Neuron (in vitro differentiated cells): ENCODE data around the gene BLVRB.
"Not testable (repeated sequence)": the region's sequence is repeated elsewhere in the genome, so short reads cannot be mapped to it uniquely, and the experiment has no call there.

Experiments
- H2AFZ ChIP-seq: one replicate; pipeline ENCODE4 v1.6.1; 2013; ENCODE audit warnings: low read depth, mild to moderate bottlenecking, inconsistent platforms, low read length, moderate library complexity
- H3K27me3 ChIP-seq: one replicate; pipeline ENCODE4 v1.6.1; 2013; ENCODE audit warnings: low read length; ENCODE audit not compliant: insufficient read depth
- H3K36me3 ChIP-seq: one replicate; pipeline ENCODE4 v1.6.1; 2013; ENCODE audit warnings: low read length; ENCODE audit not compliant: insufficient read depth
- H3K4me1 ChIP-seq: one replicate; pipeline ENCODE4 v1.6.1; 2013; ENCODE audit warnings: low read length; ENCODE audit not compliant: insufficient read depth
- H3K4me3 ChIP-seq: 2 replicates; pipeline ENCODE4 v1.5.1; 2013; ENCODE audit warnings: mild to moderate bottlenecking, low read length, moderate library complexity
- H3K9me3 ChIP-seq: one replicate; pipeline ENCODE4 v1.6.1; 2013; ENCODE audit warnings: low read length

Gene BLVRB

DNA sequence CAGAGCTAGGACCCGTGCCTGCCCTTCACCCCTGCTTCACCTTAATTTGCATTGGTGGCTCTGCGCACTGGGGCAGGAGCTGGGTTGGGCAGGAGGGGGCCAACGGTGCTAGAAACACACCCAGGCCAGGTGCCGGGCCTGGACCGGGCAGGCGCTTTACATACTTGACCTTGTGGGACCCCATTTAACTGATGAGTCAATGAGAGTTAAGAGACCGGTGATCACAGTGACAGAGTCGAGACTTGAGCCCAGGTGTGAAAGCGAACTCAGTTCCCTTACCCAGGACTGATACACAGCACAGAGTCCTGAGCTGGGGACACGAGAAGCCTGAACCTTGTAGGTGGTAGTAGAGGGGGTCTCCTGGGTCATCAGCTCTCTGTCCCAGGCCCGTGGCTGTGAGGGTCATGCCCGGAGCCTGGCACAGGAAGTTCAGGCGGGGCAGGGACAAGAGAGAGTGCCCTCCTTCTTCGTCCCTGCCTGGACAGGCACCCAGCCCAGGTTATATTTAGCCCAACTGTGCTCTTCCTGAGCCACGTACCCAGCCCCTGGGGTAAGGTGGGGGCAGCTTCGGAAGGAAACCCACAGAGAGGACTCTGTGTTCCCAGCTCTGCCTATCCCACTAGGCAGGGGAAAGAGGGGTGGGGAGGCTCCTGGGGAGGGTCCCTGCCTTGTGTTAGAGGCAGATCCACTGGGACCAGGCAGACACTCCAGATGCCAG lies 54.3 kb downstream of the BLVRB start:
- H3K4me1 ChIP-seq: peaks cover 16% of the 10 kb centered on the region
- H3K27me3 ChIP-seq: no peaks in the 10 kb centered on the region
- H3K36me3 ChIP-seq: no peaks in the 10 kb centered on the region
- H2AFZ ChIP-seq: no peak overlapping the region
- H3K9me3 ChIP-seq: no peaks in the 10 kb centered on the region
- H3K4me3 ChIP-seq: no peak overlapping the region

DNA sequence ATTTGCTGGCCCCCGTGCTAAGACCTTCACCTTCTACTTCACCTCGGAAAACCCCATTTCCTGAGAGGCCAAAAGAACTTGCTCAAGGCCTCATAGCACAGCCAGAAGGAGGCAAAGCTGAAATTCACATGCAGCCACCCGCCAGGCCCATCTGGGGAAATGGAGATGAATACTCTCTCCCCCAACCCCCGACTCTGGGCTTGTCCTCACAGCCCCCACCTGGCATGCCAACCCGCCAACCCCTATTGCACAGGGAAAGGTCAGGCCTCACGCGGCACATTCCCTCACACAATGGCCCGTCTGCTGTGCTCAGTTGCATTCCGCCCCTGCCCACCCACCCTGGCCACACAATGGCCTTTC lies 55.5 kb downstream of the BLVRB start:
- Histone ChIP-seq H3K4me3 (no peak overlapping the region), H3K4me1 (peaks cover 16% of the 10 kb centered on the region), H3K27me3 (no peaks in the 10 kb centered on the region), H3K36me3 (no peaks in the 10 kb centered on the region), H3K9me3 (no peaks in the 10 kb centered on the region), H2AFZ (no peak overlapping the region)

DNA sequence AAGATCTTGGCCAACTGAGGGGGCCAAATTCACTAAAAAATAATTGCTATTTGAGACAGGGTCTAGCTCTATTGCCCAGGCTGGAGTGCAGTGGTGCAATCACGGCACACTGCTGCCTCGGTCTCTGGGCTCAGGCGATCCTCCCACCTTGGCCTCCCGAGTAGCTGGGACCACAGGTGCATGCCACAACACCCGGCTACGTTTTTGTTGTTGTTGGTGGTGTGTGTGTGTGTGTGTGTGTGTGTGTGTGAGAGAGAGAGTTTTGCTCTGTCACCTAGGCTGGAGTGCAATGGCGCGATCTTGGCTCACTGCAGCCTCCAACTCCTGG lies 57.0 kb downstream of the BLVRB start:
- not testable (repeated sequence) for H3K27me3 ChIP-seq, H2AFZ ChIP-seq, H3K36me3 ChIP-seq, H3K9me3 ChIP-seq, H3K4me3 ChIP-seq
- H3K4me1 ChIP-seq: peaks cover 18% of the 10 kb centered on the region

DNA sequence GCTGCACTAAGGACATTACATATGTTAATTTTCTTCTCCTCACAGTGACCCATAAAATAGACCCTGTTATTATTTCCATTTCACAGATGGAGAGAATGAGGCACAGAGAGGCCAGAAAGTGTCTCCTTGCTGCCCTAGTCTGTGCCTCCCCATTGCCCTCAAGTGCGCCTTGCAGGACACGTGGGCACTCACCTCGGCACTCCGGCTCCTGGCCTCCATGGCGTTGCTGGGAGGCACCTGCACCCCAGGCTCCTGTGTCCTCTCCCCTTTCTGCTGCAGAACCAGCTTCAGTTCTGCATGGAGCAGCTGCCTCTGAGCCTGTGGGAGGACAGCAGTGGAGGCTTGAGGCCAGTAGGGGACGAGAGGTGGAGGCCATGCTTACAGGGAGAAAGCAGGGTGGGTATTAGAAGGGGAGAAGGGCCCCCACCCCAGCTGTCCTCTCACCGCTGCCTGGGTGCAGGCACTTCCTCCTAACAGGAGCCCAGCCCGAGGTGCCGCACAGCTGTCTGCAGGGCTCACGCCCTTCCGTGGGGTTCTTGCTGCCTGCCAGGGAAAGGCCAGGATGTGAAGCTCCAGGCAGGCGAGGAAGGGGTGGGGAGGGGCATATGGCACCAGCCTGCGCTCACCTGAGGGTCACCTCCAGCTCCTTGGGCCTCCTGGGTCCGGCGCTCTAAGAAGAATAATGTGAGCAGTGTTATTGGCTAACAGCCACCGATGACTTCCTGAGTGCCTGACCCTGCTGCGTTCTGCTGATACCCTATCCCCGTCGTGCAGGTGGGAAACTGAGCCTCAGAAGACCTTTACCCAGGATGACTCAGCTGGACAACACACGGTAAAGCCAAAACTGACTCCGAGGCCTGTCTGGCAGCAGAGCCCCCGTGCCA lies 57.6 kb downstream of the BLVRB start:
- Histone ChIP-seq H3K4me3 (no peak overlapping the region), H3K27me3 (no peaks in the 10 kb centered on the region), H2AFZ (no peak overlapping the region), H3K4me1 (peaks cover 14% of the 10 kb centered on the region), H3K9me3 (no peaks in the 10 kb centered on the region), H3K36me3 (no peaks in the 10 kb centered on the region)

DNA sequence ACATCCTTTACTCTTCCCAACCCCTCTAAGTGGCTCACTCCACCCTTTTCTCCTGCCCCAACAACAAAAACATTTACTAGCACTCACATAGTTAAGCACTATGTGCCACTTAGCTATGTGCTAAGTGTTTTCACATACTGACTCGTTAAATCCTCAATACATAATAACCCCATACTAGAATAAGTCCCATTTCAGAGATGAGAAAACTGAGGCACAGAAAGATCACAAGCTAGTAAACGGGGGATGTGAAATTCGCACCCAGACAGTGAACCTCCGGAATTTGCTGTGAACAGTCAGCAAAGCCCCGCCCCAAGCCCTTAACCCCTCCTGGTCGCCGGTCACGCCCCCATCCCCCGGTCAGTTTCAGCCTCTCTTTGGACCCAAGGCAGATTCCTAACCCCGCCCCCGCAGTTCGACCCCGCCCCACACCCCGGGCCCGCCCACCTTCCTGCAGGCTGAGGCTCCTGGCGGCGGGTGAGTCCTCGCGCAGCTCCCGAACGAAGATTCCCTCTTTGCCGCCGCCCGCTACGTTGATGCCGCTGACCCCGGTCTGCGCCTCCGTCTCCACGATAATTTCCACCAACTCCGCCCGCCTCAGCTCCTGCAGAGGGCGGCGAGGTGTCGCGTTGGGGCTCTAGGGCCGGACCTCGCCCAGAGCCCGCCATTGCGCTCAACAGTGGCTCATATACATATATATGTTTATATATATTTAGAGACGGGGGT lies 62.1 kb downstream of the BLVRB start:
- peak overlapping the region; percentile 53 for H3K4me3 ChIP-seq
- peak overlapping the region; percentile 51 for H2AFZ ChIP-seq
- H3K36me3 ChIP-seq: no peaks in the 10 kb centered on the region
- H3K4me1 ChIP-seq: peaks cover 3% of the 10 kb centered on the region
- H3K9me3 ChIP-seq: no peaks in the 10 kb centered on the region
- no peaks in the 10 kb centered on the region for H3K27me3 ChIP-seq

DNA sequence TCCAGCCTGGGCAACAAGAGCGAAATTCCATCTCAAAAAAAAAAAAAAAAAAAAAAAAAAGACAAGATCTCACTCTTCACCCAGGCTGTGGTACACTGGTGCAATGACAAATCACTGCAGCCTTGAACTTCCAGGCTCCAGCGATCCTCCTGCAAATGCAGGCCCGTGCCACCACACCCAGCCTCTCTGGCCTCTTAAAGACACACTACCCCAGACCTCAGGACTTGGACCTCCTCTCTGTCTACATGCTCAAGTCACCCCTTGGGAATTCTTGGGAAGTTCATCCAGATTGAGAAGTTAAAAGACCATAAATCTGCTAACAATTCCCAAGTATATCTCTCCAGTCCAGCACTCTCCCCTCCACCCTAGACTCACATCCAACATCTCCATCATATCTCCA lies 65.0 kb downstream of the BLVRB start:
- peaks cover 3% of the 10 kb centered on the region for H3K4me1 ChIP-seq
- H2AFZ ChIP-seq: no peak overlapping the region
- no peak overlapping the region for H3K4me3 ChIP-seq
- no peaks in the 10 kb centered on the region for H3K36me3 ChIP-seq
- H3K9me3 ChIP-seq: no peaks in the 10 kb centered on the region
- H3K27me3 ChIP-seq: no peaks in the 10 kb centered on the region

DNA sequence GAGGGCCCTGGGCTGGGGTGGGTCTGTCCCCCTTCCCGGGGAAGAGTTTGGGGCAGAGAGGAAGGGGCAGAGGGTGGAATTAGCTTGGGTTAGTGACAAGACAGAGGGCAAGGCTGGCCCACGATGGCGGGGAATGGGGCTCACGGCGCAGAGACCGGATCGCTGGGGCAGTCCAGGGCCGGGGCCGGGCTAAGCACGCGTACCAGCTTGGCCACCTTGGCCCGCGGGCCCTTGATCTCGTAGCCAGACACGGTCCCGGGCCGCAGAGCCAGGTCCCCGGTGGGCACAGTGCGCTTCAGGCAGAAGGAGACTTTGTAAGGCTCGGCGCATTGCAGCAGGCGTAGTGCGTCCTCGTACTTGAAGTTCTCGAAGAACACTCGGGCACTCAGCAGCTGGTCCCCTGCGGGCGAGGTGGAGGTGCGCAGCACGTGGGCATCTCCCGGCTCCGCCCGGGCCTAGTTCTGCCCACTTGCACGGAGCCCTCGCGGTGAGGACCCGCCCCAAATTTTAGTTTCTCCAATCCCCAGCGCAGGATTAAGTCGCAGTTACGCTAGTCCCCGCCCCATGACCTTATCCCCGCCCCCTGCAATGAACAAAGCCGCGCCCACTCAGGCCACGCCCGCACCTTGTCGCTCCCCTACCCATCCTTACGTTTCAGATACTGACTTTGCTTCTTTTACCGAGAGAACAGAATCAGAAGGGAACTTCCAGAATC lies 67.0 kb downstream of the BLVRB start:
- H3K36me3 ChIP-seq: no peaks in the 10 kb centered on the region
- no peak overlapping the region for H2AFZ ChIP-seq
- H3K4me3 ChIP-seq: no peak overlapping the region
- no peaks in the 10 kb centered on the region for H3K9me3 ChIP-seq
- H3K4me1 ChIP-seq: no peaks in the 10 kb centered on the region
- H3K27me3 ChIP-seq: no peaks in the 10 kb centered on the region
